H1 (cell line): ENCODE results near the gene PIAS2. TPM values are rescaled to one million over a fixed set of nuclear protein-coding genes. Genes with fewer than 3 reads are reported as not detected.

Source experiments
- CTCF ChIA-PET: fragments of 300-600 bp; sonication (Branson Sonifier 250); formaldehyde crosslinking; loops from one replicate; lab custom pipeline; 2021; ENCODE audit not compliant: partially characterized antibody; lab: Charles Lee
- POLR2A ChIA-PET: fragments of 300-600 bp; sonication (Branson Sonifier 250); formaldehyde crosslinking; loops from one replicate; lab custom pipeline; 2021; ENCODE audit warnings: inconsistent platforms; ENCODE audit not compliant: partially characterized antibody; lab: Charles Lee
- DNase-seq, 2 experiments: peaks; one replicate each; pipeline versions ENCODE4 v3.0.0 to v3.0.0-alpha.2; 2010 to 2022; ENCODE audit warnings: low spot score in 2 of 2, low read depth in 1 of 2, mixed read lengths in 1 of 2
- FAIRE-seq: peaks from 2 replicates; lab custom pipeline; 2011; peaks lifted over from hg19 to GRCh38; lab: Jason Lieb, UNC
- H2AFZ ChIP-seq: 2 replicates; pipeline ENCODE4 v1.8.1; 2012; ENCODE audit warnings: low read length, inconsistent platforms
- H2AK5ac ChIP-seq: 2 replicates; pipeline ENCODE4 v1.6.1; 2013; ENCODE audit warnings: low read depth, low read length
- H2BK120ac ChIP-seq: replicated peaks from 2 replicates; pipeline ENCODE3; 2013; ENCODE audit warnings: low read depth, low read length, inconsistent platforms
- H2BK12ac ChIP-seq: 2 replicates; pipeline ENCODE4 v1.6.1; 2013; ENCODE audit warnings: low read depth, low read length
- H2BK15ac ChIP-seq: 2 replicates; pipeline ENCODE4 v1.6.1; 2013; ENCODE audit warnings: low read length
- H2BK20ac ChIP-seq: 2 replicates; pipeline ENCODE4 v1.6.1; 2013; ENCODE audit warnings: low read length
- H2BK5ac ChIP-seq: 2 replicates; pipeline ENCODE4 v1.6.1; 2013; ENCODE audit warnings: low read depth, low read length
- H3K14ac ChIP-seq: 2 replicates; pipeline ENCODE4 v1.6.1; 2013; ENCODE audit warnings: inconsistent platforms; ENCODE audit not compliant: insufficient read length
- H3K18ac ChIP-seq: 2 replicates; pipeline ENCODE4 v1.6.1; 2013; ENCODE audit warnings: low read length; ENCODE audit errors: extremely low read depth
- H3K23ac ChIP-seq: 2 replicates; pipeline ENCODE4 v1.6.1; 2013; ENCODE audit warnings: inconsistent platforms; ENCODE audit not compliant: insufficient read length
- H3K23me2 ChIP-seq: 2 replicates; pipeline ENCODE4 v1.6.1; 2013; ENCODE audit warnings: low read depth, low read length
- H3K27ac ChIP-seq: 2 replicates; pipeline ENCODE4 v1.6.1; 2011; ENCODE audit warnings: low read depth, low read length, inconsistent platforms
- H3K27me3 ChIP-seq, 4 experiments: replicated peaks in 1 of 4; 1 replicate in 1 of 4; 2 replicates in 3 of 4; pipeline versions ENCODE4 v1.6.1 to v1.8.1; 2011 to 2013; ENCODE audit warnings: low read length in 3 of 4, mild to moderate bottlenecking in 3 of 4, inconsistent platforms in 2 of 4, mixed read lengths in 2 of 4, moderate library complexity in 1 of 4; ENCODE audit not compliant: control insufficient read depth in 3 of 4, insufficient read depth in 3 of 4; ENCODE audit errors: extremely low read depth in 1 of 4
- H3K36me3 ChIP-seq, 4 experiments: 2 replicates each; pipeline versions ENCODE4 v1.6.1 to v1.8.1; 2011 to 2013; ENCODE audit warnings: mild to moderate bottlenecking in 4 of 4, low read length in 3 of 4, moderate library complexity in 2 of 4, control low read depth in 1 of 4, inconsistent platforms in 1 of 4; ENCODE audit not compliant: insufficient read depth in 4 of 4, control insufficient read depth in 2 of 4
- H3K4ac ChIP-seq: replicated peaks from 2 replicates; pipeline ENCODE3; 2013; ENCODE audit warnings: low read length, low read depth, mixed read lengths, inconsistent platforms; ENCODE audit not compliant: insufficient read length
- H3K4me1 ChIP-seq, 4 experiments: replicated peaks in 1 of 4; 1 replicate in 1 of 4; 2 replicates in 3 of 4; pipeline versions ENCODE4 v1.6.1 to v1.8.1; 2011 to 2013; ENCODE audit warnings: low read length in 3 of 4, inconsistent platforms in 2 of 4, mixed read lengths in 1 of 4; ENCODE audit not compliant: insufficient read depth in 4 of 4, control insufficient read depth in 3 of 4
- H3K4me2 ChIP-seq, 2 experiments: 2 replicates each; pipeline versions ENCODE4 v1.6.1 to v1.8.1; 2011 to 2013; ENCODE audit warnings: low read depth in 2 of 2, low read length in 2 of 2, control low read depth in 1 of 2, inconsistent platforms in 1 of 2, mild to moderate bottlenecking in 1 of 2; ENCODE audit not compliant: insufficient read depth in 1 of 2
- H3K4me3 ChIP-seq, 4 experiments: fragments of 200-600, 300-600 bp in 1 of 4; sonication (generic), shearing (Covaris generic), sonication (Bioruptor Twin) in 1 of 4; 2 replicates each; pipeline versions ENCODE4 v1.5.1 to v1.8.1; 2011 to 2016; ENCODE audit warnings: low read length in 4 of 4, low read depth in 3 of 4, control low read depth in 2 of 4, inconsistent platforms in 2 of 4, mild to moderate bottlenecking in 2 of 4, mixed read lengths in 1 of 4, moderate library complexity in 1 of 4; ENCODE audit not compliant: insufficient read depth in 2 of 4; ENCODE audit errors: extremely low read depth in 1 of 4
- H3K56ac ChIP-seq: replicated peaks from 2 replicates; pipeline ENCODE3; 2013; ENCODE audit warnings: low read depth, mild to moderate bottlenecking, mixed read lengths, low read length, inconsistent platforms; ENCODE audit not compliant: insufficient read length
- H3K79me1 ChIP-seq: 2 replicates; pipeline ENCODE4 v1.6.1; 2013; ENCODE audit warnings: low read depth, low read length, control low read depth
- H3K79me2 ChIP-seq, 2 experiments: 2 replicates each; pipeline versions ENCODE4 v1.6.1 to v1.8.1; 2012 to 2013; ENCODE audit warnings: low read length in 2 of 2, mild to moderate bottlenecking in 2 of 2, inconsistent platforms in 1 of 2; ENCODE audit not compliant: insufficient read depth in 2 of 2, control insufficient read depth in 1 of 2
- H3K9ac ChIP-seq, 4 experiments: replicated peaks in 1 of 4; 1 replicate in 1 of 4; 2 replicates in 3 of 4; pipeline versions ENCODE4 v1.6.1 to v1.8.1; 2011 to 2013; ENCODE audit warnings: low read depth in 3 of 4, low read length in 3 of 4, control low read depth in 2 of 4, mild to moderate bottlenecking in 2 of 4, moderate library complexity in 2 of 4, inconsistent platforms in 1 of 4; ENCODE audit errors: extremely low read depth in 1 of 4
- H3K9me3 ChIP-seq, 2 experiments: 2 replicates each; pipeline versions ENCODE4 v1.6.1 to v1.8.1; 2012 to 2013; ENCODE audit warnings: mild to moderate bottlenecking in 2 of 2, moderate library complexity in 2 of 2, control low read depth in 1 of 2, inconsistent platforms in 1 of 2, low read depth in 1 of 2, low read length in 1 of 2, mixed read lengths in 1 of 2; ENCODE audit not compliant: insufficient read depth in 2 of 2
- H4K20me1 ChIP-seq, 2 experiments: replicated peaks in 1 of 2; 2 replicates each; pipeline versions ENCODE3 to v1.8.1; 2011 to 2013; ENCODE audit warnings: inconsistent platforms in 2 of 2, low read length in 2 of 2, mild to moderate bottlenecking in 1 of 2; ENCODE audit not compliant: insufficient read depth in 2 of 2, control insufficient read depth in 1 of 2
- H4K5ac ChIP-seq: 2 replicates; pipeline ENCODE4 v1.6.1; 2013; ENCODE audit warnings: low read length, low read depth, mixed read lengths, inconsistent platforms; ENCODE audit not compliant: insufficient read length
- H4K8ac ChIP-seq: 2 replicates; pipeline ENCODE4 v1.8.0; 2013; ENCODE audit warnings: mild to moderate bottlenecking, moderate library complexity, low read length, inconsistent platforms; ENCODE audit not compliant: insufficient read depth; ENCODE audit errors: extremely low read depth
- H4K91ac ChIP-seq: replicated peaks from 2 replicates; pipeline ENCODE3; 2013; ENCODE audit warnings: low read length, mixed read lengths, inconsistent platforms; ENCODE audit not compliant: insufficient read length
- CREB1 ChIP-seq: IDR thresholded peaks from 2 replicates; pipeline ENCODE4 v1.6.1; 2012; ENCODE audit warnings: inconsistent platforms
- SIRT6 ChIP-seq: IDR thresholded peaks from one replicate; pipeline ENCODE4 v1.7.1; 2012; ENCODE audit warnings: low read length, inconsistent platforms
- WGBS, 2 experiments: shearing (Covaris generic) in 1 of 2; methylation state at CpG; one replicate each; pipeline versions ENCODE4 v1.1.6 to v1.1.7; 2013 to 2015; ENCODE audit warnings: low lambda C conversion rate in 2 of 2, mixed read lengths in 2 of 2, inconsistent platforms in 1 of 2, low coverage in 1 of 2, missing lambda C conversion rate in 1 of 2; ENCODE audit not compliant: insufficient replicate concordance in 2 of 2, insufficient coverage in 1 of 2, insufficient read length in 1 of 2; ENCODE audit errors: extremely low coverage in 1 of 2, missing lambda C conversion rate in 1 of 2; 5-methylcytosine and 5-hydroxymethylcytosine counted together
- polyA plus RNA-seq, 7 experiments: library from polyadenylated mRNA; depleted of rRNA in 3 of 7; stranded (reverse) in 5 of 7; unstranded in 2 of 7; fragments of >200 nt in 5 of 7; fragments of 200-250 nt in 2 of 7; gene quantifications; 1 replicate in 5 of 7; 2 replicates in 1 of 7; 4 replicates in 1 of 7; pipeline versions ENCODE4 v1.2.1 to v1.2.3, GENCODE V29; 2011 to 2013; ENCODE audit warnings: missing spikeins in 2 of 7, mixed read lengths in 2 of 7
- total RNA-seq: library from RNA; stranded (reverse); fragmentation: NEBNext Ultra II Directional; extraction: Animal tissue kit (Norgen Biotek cat#: 25700); gene quantifications from 2 replicates; pipeline ENCODE4 v1.2.1, GENCODE V29; 2021

The PIAS2 gene
- total and polyA plus RNA-seq, 2 of the 8 experiments (the other 6 are each of a cell fraction or from before 2014, with no cell fraction given), result 20.1 to 53.9 TPM

- Histone ChIP-seq H2AFZ (no peak overlapping the region), H3K23ac (no peak overlapping the region), H3K56ac (no peak overlapping the region), H3K9ac (no peak overlapping the region), H3K18ac (no peak overlapping the region), H3K9me3 (peaks cover 21 to 29% of the 10 kb centered on the region in 2 experiments), H3K27me3 (no peaks in the 10 kb centered on the region), H3K4me1 (no peaks in the 10 kb centered on the region), H3K4ac (no peak overlapping the region), H3K79me1 (peaks cover 6% of the 10 kb centered on the region; the same call in 1 of the 2 replicates), H4K91ac (no peak overlapping the region), H2AK5ac (no peak overlapping the region), H3K23me2 (no peaks in the 10 kb centered on the region), H3K14ac (no peak overlapping the region), H2BK5ac (no peak overlapping the region), H2BK15ac (no peak overlapping the region), H4K8ac (no peak overlapping the region), H3K36me3 (peaks cover 9 to 33% (median 24%) of the 10 kb centered on the region in 4 experiments; a peak in 7 of 8 replicates), H3K27ac (no peak overlapping the region), H2BK20ac (no peak overlapping the region), H3K4me3 (no peak overlapping the region), H2BK120ac (no peak overlapping the region), H3K4me2 (no peak overlapping the region), H4K5ac (no peak overlapping the region), H4K20me1 (peaks cover 0 to 2% of the 10 kb centered on the region in 2 experiments), H2BK12ac (no peak overlapping the region), H3K79me2 (peaks cover 8 to 94% of the 10 kb centered on the region in 2 experiments; a peak in 3 of 4 replicates)
- TF ChIP-seq CREB1 (no peak), SIRT6 (no peak)
- ChIA-PET CTCF (interaction anchor here (0.5 to 1.3 kb wide), 2 partner anchors 36 to 62 kb away, joined by 3 to 5 read pairs; no protein-coding TSS in a partner anchor), POLR2A (interaction anchor here (1.1 to 1.2 kb wide), 2 partner anchors 28 to 30 kb away, joined by 4 to 5 read pairs; partner anchors contain the start of genes KATNAL2 and PIAS2)
- 85% methylated on average over 1 of the region's 1 CpG; no CpG with 5 or more reads in 1 of the 2 experiments for WGBS, 2 experiments
- FAIRE-seq, result no peak
- DNase-seq, result no peak
These were observed 28.3 kb downstream of the PIAS2 start for GRCh38 chr18:46888965-46889364.
